ENCODE measurements around the gene EXOC4.

- TF ChIP-seq CTCF (conservative IDR thresholded peaks at IDR 0.05): no peak
- TF ChIP-seq ZFX (IDR thresholded peaks at IDR 0.05): no peak
Observed at GRCh38 chr7:133859231-133859630, 606.4 kb downstream of the EXOC4 start.
